GM19025 (cell line): ENCODE data around the gene ZNF57.
"Not testable (repeated sequence)": the region's sequence is repeated elsewhere in the genome, so short reads cannot be mapped to it uniquely, and the experiment has no call there.

Experiments used
- ATAC-seq: cut with Tn5 transposase; IDR thresholded peaks from one replicate; pipeline ENCODE4 v1.9.1; 2021; ENCODE audit warnings: mild to moderate bottlenecking, low read depth, moderate library complexity; ENCODE audit not compliant: unreplicated experiment

Gene ZNF57

GRCh38 chr19:2950286-2951124 is 49.8 kb downstream of the ZNF57 start:
- ATAC-seq: peak; percentile 95

DNA sequence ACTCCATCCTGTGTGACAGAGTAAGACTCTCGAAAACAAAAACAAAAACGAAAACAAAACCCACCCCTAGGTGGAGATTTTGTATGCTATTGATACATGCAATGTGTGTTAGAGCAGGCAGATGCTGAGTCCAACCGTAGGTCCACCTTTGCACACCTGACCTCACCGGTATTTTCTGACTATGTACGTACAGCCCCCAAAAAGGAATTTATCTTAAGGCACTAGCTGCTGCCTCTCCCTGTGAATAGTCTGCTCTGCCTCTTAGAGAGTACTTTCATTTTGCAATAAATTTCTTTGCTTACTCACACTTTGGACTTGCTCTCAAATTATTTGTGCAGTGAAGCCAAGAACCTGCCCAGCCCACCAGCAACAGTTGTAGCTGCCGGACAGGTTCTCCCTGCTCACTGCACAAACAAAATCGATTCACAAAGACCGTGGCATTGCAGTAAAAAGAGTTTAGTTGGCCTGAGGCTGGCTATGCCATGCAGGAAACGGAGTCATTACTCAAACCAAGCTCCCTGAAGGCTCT is 52.3 kb downstream of the ZNF57 start:
- no peak for ATAC-seq

DNA sequence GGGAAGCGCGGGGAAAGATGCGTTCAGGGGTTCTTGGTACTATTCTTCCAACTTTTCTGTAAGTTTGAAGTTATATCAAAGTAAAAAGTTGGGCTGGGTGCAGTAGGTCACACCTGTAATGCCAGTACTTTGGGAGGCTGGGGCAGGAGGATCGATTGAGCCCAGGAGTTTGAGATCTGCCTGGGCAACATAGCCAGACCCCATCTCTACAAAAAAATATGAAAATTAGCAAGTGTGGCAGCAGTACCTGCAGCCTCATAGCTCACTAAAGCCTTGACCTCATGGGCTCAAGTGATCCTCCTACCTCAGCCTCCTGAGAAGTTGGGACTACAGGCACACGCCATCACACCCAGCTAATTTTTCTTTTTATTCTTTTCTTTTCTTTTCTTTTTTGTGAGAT is 56.4 kb downstream of the ZNF57 start:
- no peak for ATAC-seq

DNA sequence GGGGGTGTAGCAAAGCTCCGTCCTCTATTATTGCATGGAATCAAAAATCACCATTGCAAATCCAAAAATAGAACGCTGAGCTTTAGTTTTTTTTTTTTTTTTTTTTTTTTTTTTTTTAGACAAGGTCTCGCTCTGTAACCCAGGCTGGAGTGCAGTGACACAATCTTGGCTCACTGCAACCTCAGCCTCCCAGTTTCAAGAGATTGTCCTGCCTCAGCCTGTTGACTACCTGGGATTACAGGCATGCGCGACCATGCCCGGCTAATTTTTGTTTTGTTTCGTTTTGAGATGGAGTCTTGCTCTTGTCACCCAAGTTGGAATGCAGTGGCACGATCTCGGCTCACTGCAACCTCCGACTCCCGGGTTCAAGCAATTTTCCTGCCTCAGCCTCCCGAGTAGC is 59.4 kb downstream of the ZNF57 start:
- no peak for ATAC-seq

- ATAC-seq: no peak
Observed at GRCh38 chr19:2962018-2962670, 61.4 kb downstream of the ZNF57 start.

DNA sequence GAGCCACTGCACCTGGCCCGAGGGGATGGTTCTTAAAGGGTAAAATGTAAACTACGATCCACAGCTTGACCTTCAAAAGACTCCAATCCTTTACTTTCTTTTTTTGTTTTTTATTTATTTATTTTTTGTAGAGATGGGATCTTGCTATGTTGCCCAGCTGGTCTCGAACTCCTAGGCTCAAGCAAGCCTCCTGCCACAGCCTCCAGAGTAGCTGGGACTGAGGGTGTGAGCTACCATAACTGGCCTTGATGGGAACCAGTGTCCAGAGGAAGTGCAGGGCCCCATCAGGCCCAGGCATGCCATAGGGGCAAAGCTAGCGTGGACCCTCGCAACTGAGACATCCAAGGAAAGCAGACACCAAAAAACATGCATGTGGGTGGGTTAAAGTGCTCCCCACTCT is 62.4 kb downstream of the ZNF57 start:
- no peak for ATAC-seq

DNA sequence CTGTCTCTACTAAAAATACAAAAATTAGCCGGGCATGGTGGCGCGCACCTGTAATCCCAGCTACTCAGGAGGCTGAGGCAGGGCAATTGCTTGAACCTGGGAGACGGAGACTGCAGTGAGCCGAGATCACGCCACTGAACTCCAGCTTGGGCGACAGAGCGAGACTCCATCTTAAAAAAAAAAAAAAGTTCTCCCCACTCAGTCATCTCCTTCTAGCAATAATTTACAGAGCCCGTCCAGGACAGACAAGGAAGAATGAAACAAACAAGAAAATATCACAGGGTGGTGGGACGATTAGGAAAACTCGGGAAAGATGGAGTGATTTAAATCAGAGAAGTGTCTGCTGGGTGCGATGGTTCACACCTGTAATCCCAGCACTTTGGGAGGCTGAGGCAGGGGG is 62.9 kb downstream of the ZNF57 start:
- not testable (repeated sequence) for ATAC-seq

DNA sequence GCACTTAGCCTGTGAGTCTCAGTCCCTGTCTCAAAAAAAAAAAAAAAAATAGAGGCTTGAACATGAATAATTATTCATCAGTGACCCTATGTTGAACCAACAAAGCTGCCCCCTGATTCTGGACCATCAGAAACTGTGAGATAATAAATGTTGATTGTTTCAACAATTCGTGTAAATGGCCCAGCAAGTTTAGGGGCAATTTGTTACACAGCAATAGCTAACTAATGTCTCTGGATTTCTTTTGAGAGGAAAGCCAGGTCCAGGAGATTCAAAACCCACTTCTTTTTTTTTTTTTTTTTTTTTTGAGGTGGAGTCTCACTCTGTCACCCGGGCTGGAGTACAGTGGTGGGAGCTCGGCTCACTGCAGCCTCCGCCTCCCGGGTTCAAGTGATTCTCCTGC is 64.1 kb downstream of the ZNF57 start:
- no peak for ATAC-seq

- ATAC-seq: no peak
Observed at GRCh38 chr19:2967972-2968371, 67.2 kb downstream of the ZNF57 start.
